ENCODE measurements around the gene PIK3R3. TPM values are rescaled to one million over a fixed set of nuclear protein-coding genes. Genes with fewer than 3 reads are reported as not detected.

The PIK3R3 gene
- total RNA-seq, 1 experiment from 2014 or later = 12.4 TPM

DNA sequence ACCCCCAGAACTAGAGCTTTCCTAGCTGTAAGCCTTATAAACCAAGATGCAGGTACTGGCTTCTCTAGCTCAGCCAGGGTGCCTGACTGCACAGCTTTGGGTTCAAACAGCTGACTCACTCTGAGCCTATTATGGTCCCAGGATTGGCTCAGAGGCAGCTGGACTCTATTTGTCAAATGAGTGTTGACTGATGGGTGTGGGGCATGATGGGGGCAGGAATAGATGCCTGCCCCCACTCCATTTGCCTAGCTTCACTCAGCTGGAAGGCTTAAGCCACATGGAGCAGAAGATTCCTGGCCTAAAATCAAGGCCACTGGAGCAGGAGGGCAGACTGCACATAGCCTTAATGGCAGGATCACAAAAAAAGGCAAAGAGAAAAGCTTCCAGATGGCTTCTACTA lies 90.5 kb downstream of the PIK3R3 start:
- Histone ChIP-seq H4K20me1 (ENCODE audit: control insufficient read depth, insufficient read depth, insufficient read length) (no peaks in the 10 kb centered on the region), H2BK120ac (ENCODE audit: low read depth, low read length, poor library complexity, severe bottlenecking) (no peak overlapping the region), H3K4ac (ENCODE audit: low read depth, low read length) (no peak overlapping the region), H3K79me1 (ENCODE audit: insufficient read depth, low read depth, low read length, poor library complexity, severe bottlenecking) (no peaks in the 10 kb centered on the region), H4K5ac (ENCODE audit: insufficient read length, low read depth, low read length) (no peak overlapping the region), H2BK20ac (ENCODE audit: low read depth, low read length, poor library complexity, severe bottlenecking) (no peak overlapping the region), H2BK5ac (ENCODE audit: insufficient read length, low read length) (no peak overlapping the region), H3K23ac (ENCODE audit: insufficient read length, low read depth, low read length) (no peak overlapping the region), H3K27me3 (ENCODE audit: insufficient read depth, low read length) (no peaks in the 10 kb centered on the region), H2BK12ac (ENCODE audit: insufficient read length, low read depth, low read length) (no peak overlapping the region), H3K23me2 (ENCODE audit: insufficient read length, low read depth, low read length, poor library complexity, severe bottlenecking) (no peaks in the 10 kb centered on the region), H3K4me2 (ENCODE audit: insufficient read depth, insufficient read length, low read length) (no peak overlapping the region), H2BK15ac (ENCODE audit: low read depth, low read length) (no peak overlapping the region), H3K9me3 (ENCODE audit: control insufficient read depth, low read depth, low read length) (no peaks in the 10 kb centered on the region), H3K79me2 (ENCODE audit: insufficient read depth, low read length) (no peaks in the 10 kb centered on the region), H3K18ac (ENCODE audit: insufficient read length, low read depth, low read length) (no peak overlapping the region), H2AFZ (ENCODE audit: low read length) (no peak overlapping the region), H3K56ac (ENCODE audit: insufficient read length, low read depth, low read length) (no peak overlapping the region), H3T11ph (ENCODE audit: low read length) (no peak overlapping the region), H4K8ac (replicated peaks; ENCODE audit: insufficient read length, low read depth, low read length) (no peak overlapping the region), H2AK5ac (ENCODE audit: insufficient read length, low read length) (no peak overlapping the region), H3K27ac (ENCODE audit: insufficient read length, low read depth, low read length) (no peak overlapping the region), H3K4me1 (ENCODE audit: insufficient read depth, low read length) (peaks cover 7% of the 10 kb centered on the region), H3K14ac (ENCODE audit: insufficient read depth, low read length) (no peak overlapping the region), H3K9ac (ENCODE audit: extremely low read depth, insufficient read length, low read length) (no peak overlapping the region), H4K91ac (ENCODE audit: insufficient read length, low read depth, low read length) (no peak overlapping the region)
- H3K9me3 Mint-ChIP-seq = no peaks in the 10 kb centered on the region
- DNase-seq = no peak
- peaks cover 18% of the 10 kb centered on the region for H3K27me3 Mint-ChIP-seq (ENCODE audit: low read depth)
- H3K4me3 Mint-ChIP-seq = no peak overlapping the region
- peaks cover 3 to 20% (median 16%) of the 10 kb centered on the region in 3 experiments; a peak in 6 of 7 replicates for H3K36me3 Mint-ChIP-seq (ENCODE audit: insufficient read depth in 1 of 3, low read depth in 3 of 3)
- H3K4me1 Mint-ChIP-seq = peaks cover 17 to 19% of the 10 kb centered on the region in 2 experiments
- no peak overlapping the region for H3K27ac Mint-ChIP-seq
- no peak for TF ChIP-seq CTCF (conservative IDR thresholded peaks at IDR 0.05)

All from H9 (cell line).